GM10248 (cell line): ENCODE data around the gene SCGB3A2.

Source experiments
- CTCF ChIA-PET: fragments of 300-600 bp; sonication (Branson Sonifier 250); formaldehyde crosslinking; extraction: SDS; loops from one replicate; lab custom pipeline; 2021; ENCODE audit warnings: antibody characterized with exemption; lab: Yijun Ruan, JAX
- POLR2A ChIA-PET: fragments of 350-650 bp; sonication (Branson Sonifier 250); formaldehyde crosslinking; extraction: SDS; loops from one replicate; lab custom pipeline; 2020; ENCODE audit warnings: antibody characterized with exemption; lab: Yijun Ruan, JAX
- DNase-seq: peaks from one replicate; pipeline ENCODE4 v3.0.0; 2012; ENCODE audit errors: extremely low spot score
- TF ChIP-seq, protein P1 (sequence below): IDR thresholded peaks from 2 replicates; pipeline ENCODE4 v1.5.1; 2012; ENCODE audit warnings: mild to moderate bottlenecking, low read depth; ENCODE audit errors: extremely low read depth, missing control alignments, control extremely low read depth

Gene SCGB3A2

GRCh38 chr5:147913786-147914185 is 35.3 kb downstream of the SCGB3A2 start:
- DNase-seq, result no peak
- ChIA-PET CTCF (no interaction called here), POLR2A (no interaction called here)
- TF ChIP-seq, protein P1, sequence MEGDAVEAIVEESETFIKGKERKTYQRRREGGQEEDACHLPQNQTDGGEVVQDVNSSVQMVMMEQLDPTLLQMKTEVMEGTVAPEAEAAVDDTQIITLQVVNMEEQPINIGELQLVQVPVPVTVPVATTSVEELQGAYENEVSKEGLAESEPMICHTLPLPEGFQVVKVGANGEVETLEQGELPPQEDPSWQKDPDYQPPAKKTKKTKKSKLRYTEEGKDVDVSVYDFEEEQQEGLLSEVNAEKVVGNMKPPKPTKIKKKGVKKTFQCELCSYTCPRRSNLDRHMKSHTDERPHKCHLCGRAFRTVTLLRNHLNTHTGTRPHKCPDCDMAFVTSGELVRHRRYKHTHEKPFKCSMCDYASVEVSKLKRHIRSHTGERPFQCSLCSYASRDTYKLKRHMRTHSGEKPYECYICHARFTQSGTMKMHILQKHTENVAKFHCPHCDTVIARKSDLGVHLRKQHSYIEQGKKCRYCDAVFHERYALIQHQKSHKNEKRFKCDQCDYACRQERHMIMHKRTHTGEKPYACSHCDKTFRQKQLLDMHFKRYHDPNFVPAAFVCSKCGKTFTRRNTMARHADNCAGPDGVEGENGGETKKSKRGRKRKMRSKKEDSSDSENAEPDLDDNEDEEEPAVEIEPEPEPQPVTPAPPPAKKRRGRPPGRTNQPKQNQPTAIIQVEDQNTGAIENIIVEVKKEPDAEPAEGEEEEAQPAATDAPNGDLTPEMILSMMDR, result no peak

DNA sequence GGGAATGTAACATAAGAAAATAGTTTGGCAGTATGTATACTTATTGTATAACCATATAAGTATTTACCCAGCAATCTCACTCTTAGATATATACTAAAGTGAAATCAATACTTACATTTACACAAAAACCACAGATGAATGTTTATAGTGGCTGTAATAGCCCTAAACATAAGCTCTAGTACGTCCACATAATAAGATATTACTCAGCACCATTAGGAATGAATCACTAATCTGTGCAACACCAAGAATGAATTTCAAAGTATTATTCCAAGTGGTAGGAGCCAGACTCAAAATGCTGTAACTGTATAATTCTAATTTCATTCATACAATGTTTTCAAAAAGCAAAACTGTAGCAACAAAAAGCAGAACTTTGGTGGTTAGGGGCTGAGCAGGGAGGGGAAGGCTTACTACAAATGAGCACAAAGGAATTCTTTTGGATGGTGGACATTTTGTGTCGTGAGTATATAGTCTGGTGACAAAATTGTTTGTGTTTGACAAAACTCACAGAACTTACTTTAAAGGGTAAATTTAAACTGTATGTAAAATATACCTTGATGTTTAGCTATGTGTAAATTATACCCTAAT is 39.7 kb downstream of the SCGB3A2 start:
- TF ChIP-seq, protein P1, result no peak
- POLR2A ChIA-PET, result no interaction called here
- DNase-seq, result no peak
- CTCF ChIA-PET, result interaction anchor here (2.2 kb wide), 1 partner anchor 10 kb away, joined by 5 read pairs; no protein-coding TSS in a partner anchor

- POLR2A ChIA-PET, result no interaction called here
- TF ChIP-seq, protein P1, result no peak
- DNase-seq, result no peak
- CTCF ChIA-PET, result interaction anchor here (2.2 kb wide), 1 partner anchor 9 kb away, joined by 5 read pairs; no protein-coding TSS in a partner anchor
Measured at GRCh38 chr5:147918899-147919298, 40.4 kb downstream of the SCGB3A2 start.

DNA sequence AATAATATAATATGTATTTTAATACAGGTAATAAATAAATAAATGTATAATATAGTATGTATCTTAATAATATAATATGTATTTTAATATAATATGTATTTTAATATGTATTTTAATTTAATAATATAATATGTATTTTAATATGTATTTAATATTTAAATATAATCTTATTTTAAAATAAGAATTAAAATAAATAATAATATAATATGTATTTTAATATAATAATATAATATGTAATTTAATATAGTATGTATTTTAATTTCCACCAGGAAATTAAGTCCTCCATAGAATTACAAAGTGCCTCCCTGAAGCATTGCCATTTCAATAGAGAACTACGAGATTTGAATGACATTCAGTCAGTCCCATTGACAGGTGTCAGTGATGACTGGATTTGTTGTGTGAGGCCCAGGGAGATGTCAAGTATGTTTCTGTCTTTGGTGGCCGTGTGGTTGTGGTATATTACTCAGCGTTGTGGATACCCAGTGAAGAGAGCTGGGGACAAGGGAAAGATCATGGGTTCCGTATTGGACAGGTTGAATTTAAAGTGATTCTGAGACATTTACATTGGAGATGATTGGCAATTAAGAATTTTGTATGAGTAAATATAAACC is 42.0 kb downstream of the SCGB3A2 start:
- no peak for DNase-seq
- TF ChIP-seq, protein P1, result no peak
- CTCF ChIA-PET, result no interaction called here
- POLR2A ChIA-PET, result no interaction called here

DNA sequence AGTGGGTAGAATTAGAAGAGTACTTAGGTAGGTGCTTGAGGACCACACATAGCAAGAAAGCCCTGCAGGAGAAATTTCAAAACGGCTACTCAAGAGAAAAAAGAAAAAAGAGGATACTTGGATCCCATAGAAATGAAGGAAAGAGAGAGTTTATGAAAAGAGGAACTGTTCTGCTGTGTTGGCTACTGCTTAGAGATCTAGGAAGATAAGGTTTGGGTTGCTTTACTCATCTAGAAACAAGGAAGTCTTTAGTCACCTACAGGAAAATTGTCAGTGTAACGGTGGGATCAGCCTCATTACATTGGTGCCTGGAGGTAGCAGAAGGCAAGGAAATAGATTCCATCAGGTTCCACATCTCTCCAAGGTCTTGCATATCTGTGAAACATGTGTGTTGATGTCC is 42.6 kb downstream of the SCGB3A2 start:
- TF ChIP-seq, protein P1, result no peak
- CTCF ChIA-PET, result interaction anchor here (1.0 kb wide), 1 partner anchor 9 kb away, joined by 3 read pairs; no protein-coding TSS in a partner anchor
- POLR2A ChIA-PET, result no interaction called here
- no peak for DNase-seq

GRCh38 chr5:147925020-147925419 is 46.5 kb downstream of the SCGB3A2 start:
- ChIA-PET POLR2A (no interaction called here), CTCF (no interaction called here)
- TF ChIP-seq, protein P1, result no peak
- DNase-seq, result no peak
